GM18499 (cell line): ENCODE results near the gene CROCC2.

Source experiments
- ATAC-seq: cut with Tn5 transposase; IDR thresholded peaks from one replicate; pipeline ENCODE4 v1.9.1; 2021; ENCODE audit warnings: moderate number of reproducible peaks; ENCODE audit not compliant: insufficient read depth, unreplicated experiment

CROCC2 gene

GRCh38 chr2:240891492-240892340 is 14.4 kb upstream of the CROCC2 start:
- ATAC-seq, result no peak

- ATAC-seq, result no peak
Measured at GRCh38 chr2:240892356-240892755, 13.8 kb upstream of the CROCC2 start.

- ATAC-seq, result no peak
Measured at GRCh38 chr2:240892925-240893324, 13.2 kb upstream of the CROCC2 start.

GRCh38 chr2:240893363-240893844 is 12.7 kb upstream of the CROCC2 start:
- ATAC-seq, result no peak

GRCh38 chr2:240894006-240894405 is 12.1 kb upstream of the CROCC2 start:
- no peak for ATAC-seq

- no peak for ATAC-seq
Measured at GRCh38 chr2:240894836-240895558, 11.1 kb upstream of the CROCC2 start.

GRCh38 chr2:240895656-240896388 is 10.3 kb upstream of the CROCC2 start, which contains the start of gene MAB21L4:
MAB21L4 (minus strand) TSS chr2:240896156; CDS start chr2:240895997, 159 bp downstream.
- ATAC-seq, result no peak

- ATAC-seq, result no peak
Measured at GRCh38 chr2:240896394-240896793, 9.7 kb upstream of the CROCC2 start.

GRCh38 chr2:240896871-240897692 is 9.1 kb upstream of the CROCC2 start:
- ATAC-seq, result no peak

- no peak for ATAC-seq
Measured at GRCh38 chr2:240898108-240898730, 7.9 kb upstream of the CROCC2 start.

GRCh38 chr2:240898731-240899467 is 7.2 kb upstream of the CROCC2 start:
- ATAC-seq, result no peak

GRCh38 chr2:240899468-240899865 is 6.7 kb upstream of the CROCC2 start:
- ATAC-seq, result no peak

- no peak for ATAC-seq
Measured at GRCh38 chr2:240900141-240900860, 5.8 kb upstream of the CROCC2 start.

- ATAC-seq, result no peak
Measured at GRCh38 chr2:240901986-240902614, 4.0 kb upstream of the CROCC2 start.

- no peak for ATAC-seq
Measured at GRCh38 chr2:240902615-240903041, 3.5 kb upstream of the CROCC2 start.

- no peak for ATAC-seq
Measured at GRCh38 chr2:240903191-240904060, 2.7 kb upstream of the CROCC2 start.
